ENCODE results near the gene EPS8L1.

EPS8L1 gene

DNA sequence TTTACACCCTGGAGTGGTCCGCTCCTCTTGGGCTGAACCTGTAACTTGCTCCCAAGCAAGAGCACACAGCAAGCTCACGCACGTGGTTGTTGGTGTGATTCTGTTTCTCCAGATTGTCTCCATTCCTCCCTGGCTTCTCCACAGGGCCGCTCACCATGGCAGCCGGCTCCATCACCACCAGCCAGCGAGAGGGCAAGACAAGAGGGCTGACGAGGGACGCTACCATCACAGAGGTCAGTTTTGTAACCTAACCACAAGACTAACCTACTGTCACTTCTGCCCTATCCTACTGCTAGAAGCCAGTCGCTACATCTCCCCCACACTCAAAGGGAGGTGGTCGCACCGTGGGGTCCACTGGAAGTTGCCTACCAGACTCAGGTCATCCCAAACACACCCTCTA lies 33.0 kb upstream of the EPS8L1 start:
- TF ChIP-seq CTCF (IDR thresholded peaks at IDR 0.05; ENCODE audit: low read depth, low read length), result no peak
- no peak for DNase-seq
- H3K36me3 ChIP-seq, result peaks cover 25% of the 10 kb centered on the region
- H3K27ac ChIP-seq, result no peak overlapping the region
- no peaks in the 10 kb centered on the region for H3K27me3 ChIP-seq (ENCODE audit: insufficient read depth, low read depth, severe bottlenecking)
- H3K4me3 ChIP-seq (ENCODE audit: low read depth, low read length), result no peak overlapping the region
- no peaks in the 10 kb centered on the region for H3K9me3 ChIP-seq (ENCODE audit: severe bottlenecking)

- H3K4me3 ChIP-seq (ENCODE audit: low read depth, low read length), result no peak overlapping the region
- no peak overlapping the region for H3K27ac ChIP-seq
- no peak for DNase-seq
- no peaks in the 10 kb centered on the region for H3K9me3 ChIP-seq (ENCODE audit: severe bottlenecking)
- peaks cover 38% of the 10 kb centered on the region for H3K36me3 ChIP-seq
- H3K27me3 ChIP-seq (ENCODE audit: insufficient read depth, low read depth, severe bottlenecking), result no peaks in the 10 kb centered on the region
- no peak for TF ChIP-seq CTCF (IDR thresholded peaks at IDR 0.05; ENCODE audit: low read depth, low read length)
Measured at GRCh38 chr19:55044286-55044685, 31.4 kb upstream of the EPS8L1 start.

DNA sequence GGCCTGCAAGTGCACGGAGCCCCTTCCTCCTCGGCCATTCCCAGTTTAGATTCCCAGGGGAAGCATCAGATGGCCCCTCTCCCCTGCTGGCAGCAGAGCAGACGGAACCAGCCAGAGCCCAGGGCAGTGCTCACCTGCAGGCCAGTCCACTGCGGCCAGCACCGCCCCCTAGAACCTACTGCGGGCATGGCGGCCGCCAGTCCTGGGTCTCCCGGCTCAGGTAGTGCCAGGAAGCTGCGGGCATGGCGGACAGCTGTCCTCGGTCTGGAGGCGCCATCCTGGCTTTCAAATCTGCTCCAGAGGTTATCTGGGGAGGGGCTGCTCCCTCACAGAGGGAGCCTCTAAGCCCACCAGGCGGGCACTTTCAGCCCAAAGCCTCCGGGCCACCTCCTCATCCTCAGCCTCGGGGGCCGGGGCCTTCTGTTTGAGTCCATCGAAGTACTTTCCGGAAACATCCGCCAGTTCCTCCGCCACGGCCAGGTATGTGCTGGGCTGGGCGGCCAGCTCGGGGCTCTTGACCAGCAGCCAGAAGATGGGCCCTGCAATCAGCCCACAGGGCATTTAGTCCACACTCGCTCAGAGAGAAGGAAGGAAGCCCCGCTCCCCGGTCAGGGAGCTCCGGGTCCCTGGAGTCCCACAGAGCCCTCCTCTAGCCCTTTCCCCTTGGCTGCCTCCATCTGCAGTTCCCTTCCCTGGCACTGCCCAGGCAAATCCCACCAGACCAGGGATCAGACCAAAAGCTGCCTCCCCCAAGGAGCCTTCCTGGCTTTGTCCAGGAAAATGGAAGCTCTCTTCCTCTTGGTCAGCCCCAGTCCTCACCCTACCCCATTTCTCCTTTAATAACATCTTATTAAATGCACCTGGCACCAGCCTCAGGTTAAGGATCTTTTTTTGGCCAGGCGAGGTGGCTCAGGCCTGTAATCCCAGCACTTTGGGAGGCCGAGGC lies 30.6 kb upstream of the EPS8L1 start:
- no peak overlapping the region for H3K4me3 ChIP-seq (ENCODE audit: low read depth, low read length)
- no peak for TF ChIP-seq CTCF (IDR thresholded peaks at IDR 0.05; ENCODE audit: low read depth, low read length)
- H3K27me3 ChIP-seq (ENCODE audit: insufficient read depth, low read depth, severe bottlenecking), result no peaks in the 10 kb centered on the region
- H3K27ac ChIP-seq, result no peak overlapping the region
- no peak for DNase-seq
- no peaks in the 10 kb centered on the region for H3K9me3 ChIP-seq (ENCODE audit: severe bottlenecking)
- peaks cover 38% of the 10 kb centered on the region for H3K36me3 ChIP-seq

GRCh38 chr19:55046975-55047622 lies 28.6 kb upstream of the EPS8L1 start:
- DNase-seq, result no peak
- TF ChIP-seq CTCF (IDR thresholded peaks at IDR 0.05; ENCODE audit: low read depth, low read length), result no peak
- Histone ChIP-seq H3K27ac (no peak overlapping the region), H3K9me3 (ENCODE audit: severe bottlenecking) (no peaks in the 10 kb centered on the region), H3K27me3 (ENCODE audit: insufficient read depth, low read depth, severe bottlenecking) (no peaks in the 10 kb centered on the region), H3K36me3 (peaks cover 38% of the 10 kb centered on the region), H3K4me3 (ENCODE audit: low read depth, low read length) (no peak overlapping the region)

DNA sequence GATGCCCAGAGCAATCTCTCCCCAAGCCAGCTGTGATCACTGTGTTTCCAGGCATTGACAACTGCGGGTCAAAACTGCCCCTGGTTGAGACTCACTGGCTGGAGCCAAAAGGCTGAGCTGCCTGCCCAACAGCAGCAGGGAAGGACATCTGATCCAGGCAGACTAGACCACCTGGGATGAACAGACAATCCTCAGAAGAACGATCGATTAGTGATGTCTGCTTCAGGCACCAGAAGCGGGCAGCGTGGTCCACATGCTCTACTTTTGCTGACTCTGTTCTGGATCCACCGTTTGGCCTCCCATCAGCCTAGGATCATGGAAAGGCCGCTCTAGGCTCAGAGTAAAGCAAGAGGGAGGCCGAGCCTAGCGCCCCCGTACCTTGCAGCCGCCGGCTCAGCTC lies 27.7 kb upstream of the EPS8L1 start:
- peaks cover 38% of the 10 kb centered on the region for H3K36me3 ChIP-seq
- no peaks in the 10 kb centered on the region for H3K27me3 ChIP-seq (ENCODE audit: insufficient read depth, low read depth, severe bottlenecking)
- H3K9me3 ChIP-seq (ENCODE audit: severe bottlenecking), result no peaks in the 10 kb centered on the region
- no peak for DNase-seq
- H3K4me3 ChIP-seq (ENCODE audit: low read depth, low read length), result no peak overlapping the region
- no peak overlapping the region for H3K27ac ChIP-seq
- no peak for TF ChIP-seq CTCF (IDR thresholded peaks at IDR 0.05; ENCODE audit: low read depth, low read length)
